Activated T-cell treated with anti-CD3 and anti-CD28 coated beads, Interleukin-2, amount 50 U/mL, for 1 hour (primary cell): ENCODE results near the gene NCOR2.

Source experiments
- DNase-seq: peaks from one replicate; pipeline ENCODE4 v3.0.0-alpha.2; 2020

NCOR2 gene

DNA sequence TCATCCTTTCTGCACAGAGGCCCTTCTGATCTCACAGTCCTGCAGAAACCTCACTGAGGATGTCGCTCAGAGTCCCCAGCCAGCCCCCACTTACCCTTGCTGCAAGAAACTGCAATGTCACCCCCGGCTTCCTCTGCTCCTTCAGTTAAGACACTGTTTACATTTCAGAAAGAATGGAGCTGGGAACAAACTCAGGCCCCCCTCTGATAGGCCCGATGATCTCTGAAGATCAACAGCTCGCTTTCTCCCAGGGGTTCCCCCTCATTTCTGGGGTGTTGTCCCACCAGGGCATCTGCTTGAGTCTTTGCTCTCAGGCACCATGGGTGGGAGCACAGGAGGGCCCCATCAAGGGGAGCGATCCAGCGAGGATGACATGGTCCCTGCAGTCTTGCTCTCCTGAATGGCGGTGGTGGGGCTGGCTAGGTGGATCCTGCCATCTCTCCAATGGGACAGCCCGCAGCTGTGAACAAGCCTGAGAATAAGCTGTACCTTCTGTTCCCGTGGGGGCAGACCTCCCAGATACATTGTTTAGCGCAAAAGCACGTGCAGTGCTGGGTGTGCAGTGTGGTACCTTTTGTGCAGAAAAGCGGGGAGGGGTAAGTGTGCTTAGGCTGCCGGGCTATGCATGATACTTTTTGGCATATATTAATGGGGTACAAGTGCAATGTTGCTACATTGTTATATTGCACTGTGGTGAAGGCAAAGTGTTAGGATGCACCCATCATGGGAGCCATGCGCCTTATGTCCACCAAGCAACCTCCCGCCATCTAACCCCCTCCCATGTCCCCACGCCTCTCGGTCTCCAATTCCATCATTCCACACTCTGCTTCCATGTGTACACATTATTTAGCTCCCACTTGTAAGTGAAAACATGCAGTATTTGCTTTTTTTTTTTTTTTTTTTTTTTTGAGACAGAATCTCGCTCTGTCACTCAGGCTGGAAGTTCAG is 6.7 kb upstream of the NCOR2 start:
- no peak for DNase-seq

DNA sequence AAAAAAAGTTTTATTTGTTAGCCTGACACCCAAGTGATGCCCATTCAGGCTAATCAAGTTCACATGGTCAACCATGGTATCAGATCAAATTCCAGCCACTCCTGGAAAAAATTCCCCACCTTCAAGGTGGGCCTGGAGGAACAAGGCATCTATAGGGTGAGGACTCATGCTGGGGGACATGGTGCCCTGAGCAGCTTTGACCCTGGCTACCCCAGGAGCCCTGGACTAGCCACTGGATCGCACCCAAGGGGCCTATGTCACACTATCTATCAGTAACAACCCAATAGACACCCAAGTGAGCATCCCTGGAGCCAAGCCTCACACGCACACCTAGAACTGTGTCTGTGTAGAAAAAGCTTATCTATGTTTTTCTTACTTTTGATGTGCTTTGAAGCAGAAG is 4.1 kb upstream of the NCOR2 start:
- DNase-seq, result no peak

DNA sequence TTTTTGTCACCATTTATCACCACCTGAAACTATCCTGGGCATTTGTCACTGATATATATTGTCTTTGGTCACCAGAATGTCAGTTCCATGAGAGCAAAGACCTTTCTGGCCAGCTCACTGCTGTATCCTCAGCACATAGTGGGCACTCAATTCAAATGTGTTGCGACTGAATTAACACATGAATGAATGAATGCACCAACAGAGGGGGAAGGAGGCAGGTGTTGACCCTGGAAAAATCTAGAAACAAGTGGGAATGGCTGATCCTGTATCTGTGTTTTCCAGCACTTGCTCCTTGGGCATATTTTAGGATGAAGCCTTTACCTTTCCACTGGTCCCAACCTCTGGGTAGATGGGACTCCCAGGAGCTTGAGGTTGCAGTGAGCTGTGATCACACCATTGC is 3.4 kb upstream of the NCOR2 start:
- DNase-seq, result no peak

DNA sequence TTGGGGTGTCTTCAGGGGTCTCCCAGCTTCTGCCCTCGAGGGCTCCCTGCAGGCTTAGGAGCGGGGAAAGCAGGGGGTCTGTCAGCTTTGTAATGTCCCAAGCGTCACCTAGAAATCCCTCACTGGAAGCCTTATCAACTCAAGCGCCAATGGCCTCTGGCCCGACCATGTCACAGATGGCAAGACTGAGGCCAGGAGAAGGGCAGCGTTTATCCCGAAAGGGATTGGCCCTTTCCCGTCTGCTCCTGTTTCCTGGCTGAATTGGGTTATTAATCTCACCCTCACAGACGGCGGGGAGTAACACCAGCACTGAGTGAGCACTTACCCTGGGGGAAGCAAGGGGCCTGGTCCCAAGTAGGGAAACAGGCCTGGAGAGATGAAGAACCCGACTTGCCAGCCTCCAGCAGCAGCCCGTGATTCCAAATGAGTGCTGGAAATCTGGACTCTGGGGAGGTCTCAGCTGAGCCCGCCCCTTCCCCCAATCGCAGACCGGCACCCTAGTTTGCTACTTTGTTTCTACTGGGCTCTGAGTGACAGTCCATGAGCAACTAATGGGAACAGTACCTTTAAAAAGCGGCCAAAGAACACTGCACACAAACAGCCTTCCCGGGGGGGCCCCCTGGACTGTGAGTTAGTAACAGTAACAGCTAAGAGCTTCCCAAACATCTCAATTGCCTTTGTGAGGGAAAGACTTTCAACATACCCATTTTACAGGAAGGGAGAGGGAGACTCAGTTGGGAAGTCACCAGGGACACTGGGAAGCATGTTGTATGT is 2.1 kb upstream of the NCOR2 start:
- no peak for DNase-seq

DNA sequence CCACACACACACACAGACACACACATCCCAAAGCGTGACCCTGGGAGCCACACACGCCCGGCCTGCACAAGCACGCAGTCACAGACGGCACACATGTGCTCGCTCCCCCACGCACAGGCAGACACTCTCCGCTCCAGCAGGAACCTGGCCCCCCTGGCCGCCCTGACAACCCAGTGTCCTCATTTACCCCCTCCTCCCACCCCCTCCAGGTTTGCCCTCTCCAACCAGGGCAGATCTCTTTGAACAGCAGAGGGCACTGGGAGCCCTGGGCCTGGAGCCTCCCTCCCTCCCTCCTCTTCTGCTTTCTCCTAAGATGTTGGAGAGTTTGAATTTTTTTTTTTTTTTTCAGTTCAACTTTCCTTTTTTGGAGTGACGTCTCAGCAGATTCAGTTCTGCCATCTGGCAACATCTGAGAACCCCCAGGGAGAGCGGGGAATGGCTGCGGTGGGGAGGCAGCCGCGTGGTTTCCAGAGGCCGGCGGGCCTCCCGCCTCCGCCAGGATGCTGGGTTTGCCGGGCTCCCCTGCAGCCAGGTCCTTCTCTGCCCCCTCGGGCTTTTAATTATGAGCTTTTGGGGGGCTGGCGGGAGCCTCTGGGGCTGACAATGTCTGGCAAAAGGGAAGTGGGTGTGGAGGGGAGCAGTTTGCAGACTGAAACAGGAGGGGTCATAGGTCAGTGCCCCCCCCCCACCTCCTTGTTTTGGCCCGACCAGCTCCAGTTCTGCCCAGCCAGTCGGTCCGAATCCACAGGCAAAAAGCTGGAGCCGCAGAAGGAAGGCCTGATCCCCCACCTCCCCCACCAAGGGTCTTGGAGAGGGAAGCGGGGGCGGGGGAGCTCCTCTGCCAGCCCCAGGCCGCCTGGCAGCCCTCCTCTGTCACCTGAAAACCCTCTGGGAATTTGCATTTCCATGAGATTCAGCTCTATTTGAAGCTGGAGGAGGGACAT is 1.3 kb upstream of the NCOR2 start:
- no peak for DNase-seq

DNA sequence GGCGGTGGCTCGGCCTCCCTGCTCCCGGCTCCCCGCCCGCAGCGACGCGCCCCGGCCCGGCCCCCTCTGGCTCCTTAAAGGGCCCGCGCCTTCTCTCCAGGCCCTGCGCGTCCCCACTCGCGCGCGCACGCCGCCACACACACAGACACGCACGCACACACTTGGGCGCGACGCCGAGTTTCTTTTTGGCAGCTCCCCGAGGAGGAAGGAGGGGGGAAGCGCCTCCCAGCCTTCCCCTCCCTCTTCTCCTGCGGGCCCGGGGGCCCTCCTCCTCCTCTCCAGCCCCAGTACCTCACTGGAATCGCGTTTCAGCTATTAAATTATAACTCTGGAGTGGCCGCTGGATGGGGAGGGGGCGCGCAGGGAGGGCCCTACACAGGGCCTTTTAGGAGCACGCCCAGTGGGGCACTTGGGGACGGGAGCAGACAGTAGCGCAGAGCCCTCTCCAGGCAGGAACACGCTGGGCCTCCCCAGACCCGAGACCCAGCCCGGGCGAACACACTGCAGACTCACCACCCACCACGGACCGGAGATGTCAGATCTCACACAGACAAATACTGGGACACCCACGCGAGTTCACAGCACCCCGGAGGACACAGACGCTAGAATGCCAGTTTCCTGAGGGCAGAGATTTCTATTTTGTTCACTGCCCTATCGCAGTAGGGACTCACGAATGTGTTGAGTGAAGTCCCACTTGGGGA is 411 bp upstream of the NCOR2 start:
- peak; percentile 84 for DNase-seq

DNA sequence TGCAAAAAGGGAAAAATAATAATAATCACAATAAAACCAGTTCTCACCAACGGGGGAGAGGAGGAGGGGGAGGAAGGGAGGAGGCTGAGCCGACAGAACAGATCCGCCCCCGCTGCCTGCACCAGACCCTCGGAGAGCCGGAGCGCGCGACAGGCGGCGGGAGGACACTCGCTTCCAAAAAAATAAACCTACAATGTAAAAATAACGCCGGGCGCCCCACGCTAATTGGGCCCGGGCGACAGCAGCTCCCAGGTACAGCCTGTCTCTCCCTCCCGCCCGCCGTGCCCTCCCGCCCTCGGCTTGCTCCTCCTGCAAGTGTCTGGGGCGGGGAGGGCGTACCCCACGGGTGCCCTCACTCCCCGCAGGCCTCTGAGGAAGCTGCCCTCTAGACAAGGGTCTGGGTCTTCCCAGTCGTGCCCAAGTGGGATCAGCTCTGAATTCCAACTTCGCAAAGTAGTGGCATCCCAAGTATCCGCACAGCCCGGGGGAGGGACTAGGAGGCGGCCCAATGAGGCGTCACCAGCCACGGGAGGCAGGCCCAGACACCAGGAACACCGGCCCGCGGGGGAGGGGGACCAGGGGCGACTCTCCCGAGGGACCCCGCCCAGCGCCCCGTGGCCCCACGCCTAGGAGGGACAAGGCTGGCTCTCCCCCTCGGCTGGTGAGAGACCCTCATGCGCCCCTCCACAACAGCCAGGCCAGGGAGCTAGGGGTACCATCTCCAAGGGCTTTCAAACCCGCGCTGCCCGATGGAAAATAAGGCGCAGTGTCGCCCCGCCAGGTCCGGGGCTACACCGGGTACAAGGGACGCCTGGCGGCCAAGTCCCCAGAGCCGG is 1.0 kb downstream of the NCOR2 start:
- DNase-seq, result peak; percentile 79

DNA sequence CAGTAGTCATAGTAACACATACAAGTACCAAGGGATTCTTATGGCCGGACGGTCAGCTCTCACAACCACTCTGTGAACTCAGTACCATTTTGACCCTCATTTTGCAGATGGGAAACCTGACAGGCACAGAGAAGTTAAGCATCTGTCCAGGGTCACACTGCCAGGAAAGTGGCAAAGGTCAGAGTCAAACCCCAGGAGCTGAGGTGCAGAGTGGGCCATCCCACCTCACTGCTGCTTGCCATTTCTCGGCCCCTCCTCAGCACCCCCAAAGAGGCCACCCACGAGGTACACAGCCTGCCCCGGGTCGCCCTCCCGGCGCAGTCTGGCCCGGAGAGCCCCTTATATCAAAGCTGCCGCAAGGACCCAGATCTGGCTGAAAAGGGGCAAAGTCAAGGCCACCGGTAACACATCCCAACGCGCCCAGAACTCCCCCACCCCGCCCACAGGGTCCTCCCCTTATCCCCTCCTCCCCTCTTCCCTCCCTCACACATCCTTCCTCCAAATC is 1.7 kb downstream of the NCOR2 start:
- no peak for DNase-seq

DNA sequence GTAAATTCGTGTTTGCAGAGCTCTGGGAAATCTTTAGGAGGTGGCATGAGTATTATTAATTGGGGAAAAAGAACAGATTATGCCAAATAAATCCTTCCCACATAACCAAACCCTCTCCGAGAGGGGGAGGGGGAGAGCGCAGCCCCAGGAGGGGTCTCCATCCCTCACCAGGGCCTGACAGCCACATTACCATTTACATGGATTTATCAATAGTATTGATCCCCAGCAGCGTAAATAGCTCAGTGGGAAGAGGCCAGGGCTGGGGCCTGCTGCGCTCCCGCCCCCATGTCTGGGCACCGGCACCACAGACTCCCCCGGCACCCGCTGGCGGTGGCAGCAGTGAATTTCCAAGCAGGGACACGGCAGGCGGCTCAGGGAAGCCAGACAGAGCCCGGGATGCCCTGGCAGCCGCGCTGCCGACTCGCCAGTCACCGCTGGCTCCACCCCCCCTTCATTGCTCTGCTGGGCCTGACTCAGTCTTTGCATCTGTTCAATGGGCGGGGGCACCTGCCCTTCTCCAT is 2.4 kb downstream of the NCOR2 start:
- no peak for DNase-seq

DNA sequence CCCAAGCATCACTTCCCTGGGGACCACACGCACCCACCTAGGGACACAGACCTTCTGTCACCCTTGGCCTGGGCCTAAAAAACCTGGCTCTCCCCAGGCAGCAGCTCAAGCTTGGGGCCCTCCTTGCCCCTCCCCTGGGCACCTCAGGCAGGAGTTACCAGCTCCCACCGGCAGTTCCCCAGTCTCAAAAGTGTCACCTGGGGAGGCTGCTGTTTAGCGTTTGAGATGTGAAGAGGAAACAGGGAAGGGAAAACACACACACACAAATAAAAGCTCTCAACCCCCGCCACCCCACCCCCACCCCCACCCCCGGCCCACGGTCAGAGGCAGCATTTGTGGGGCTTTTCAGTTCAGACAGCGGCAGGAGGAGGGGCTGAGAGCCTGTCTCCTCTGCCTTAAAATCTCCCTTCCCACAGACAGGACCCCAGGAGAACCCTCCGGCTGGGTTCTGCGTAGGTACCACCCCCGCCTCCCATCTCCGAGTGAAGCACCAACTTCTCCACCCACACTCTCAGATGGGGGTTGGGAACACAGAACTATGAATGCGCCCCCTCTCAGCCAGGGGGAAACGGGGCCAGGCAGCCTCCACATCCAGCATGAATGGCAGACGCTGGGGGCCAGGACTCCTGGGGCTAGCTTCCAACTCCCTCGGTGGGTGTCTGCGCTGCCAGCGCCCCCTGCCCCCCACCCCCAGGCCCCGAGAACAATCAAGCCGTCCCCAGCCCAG is 3.0 kb downstream of the NCOR2 start:
- no peak for DNase-seq

DNA sequence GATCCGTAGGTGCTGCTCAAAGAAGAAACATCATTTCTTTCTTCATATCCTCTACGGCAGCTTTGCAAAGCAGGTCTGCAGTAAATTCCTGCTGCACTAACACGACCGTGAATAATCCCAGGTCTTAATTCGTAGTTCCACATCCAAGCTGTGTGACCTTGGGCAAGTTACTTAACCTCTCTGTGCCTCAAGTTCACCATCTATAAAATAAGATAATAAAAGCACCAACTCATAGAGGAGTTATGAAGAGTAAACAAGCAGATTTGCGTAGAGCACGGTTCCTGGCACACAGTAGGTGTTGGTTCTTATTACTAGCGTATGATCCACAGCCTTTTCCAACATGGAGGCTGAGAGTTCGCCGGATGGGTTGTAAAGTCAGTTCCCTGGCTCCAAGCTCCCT is 3.6 kb downstream of the NCOR2 start:
- no peak for DNase-seq

DNA sequence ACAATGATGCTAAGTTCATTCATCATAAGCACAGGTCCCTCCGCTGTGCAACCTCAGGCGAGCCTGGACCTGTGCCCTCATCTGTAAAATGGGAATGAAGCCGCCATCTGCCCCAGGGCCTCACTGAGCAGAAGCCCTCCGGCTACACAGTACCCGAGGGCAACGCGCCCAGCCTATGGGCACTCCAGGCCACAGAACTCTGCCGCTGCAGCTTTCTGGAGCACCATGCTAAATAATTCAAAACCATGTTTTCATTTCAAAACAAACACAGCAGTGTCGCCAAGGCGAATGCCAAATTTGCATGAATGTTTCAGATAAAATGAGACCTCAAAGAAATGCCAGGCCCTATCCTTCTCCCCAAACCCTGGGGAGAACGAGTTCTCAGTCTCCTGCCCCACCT is 4.0 kb downstream of the NCOR2 start:
- no peak for DNase-seq

DNA sequence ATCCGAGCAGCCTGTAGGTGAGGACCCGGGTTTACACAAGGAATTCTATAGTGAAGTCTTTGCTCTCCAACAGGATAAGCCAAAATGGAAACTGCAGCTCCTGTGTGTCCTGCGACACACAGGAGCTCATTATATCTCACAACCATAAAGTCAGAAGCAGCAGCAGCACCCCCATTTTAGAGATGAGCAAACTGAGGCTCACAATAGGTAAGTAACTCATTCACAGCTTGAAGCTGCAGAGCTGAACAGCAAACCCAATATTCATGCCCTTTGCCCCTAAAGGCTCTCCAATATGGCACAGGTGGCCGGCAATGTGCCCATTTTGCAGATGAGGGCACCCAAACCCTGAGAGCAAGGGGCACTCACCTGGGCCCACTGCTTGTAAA is 4.6 kb downstream of the NCOR2 start:
- no peak for DNase-seq

DNA sequence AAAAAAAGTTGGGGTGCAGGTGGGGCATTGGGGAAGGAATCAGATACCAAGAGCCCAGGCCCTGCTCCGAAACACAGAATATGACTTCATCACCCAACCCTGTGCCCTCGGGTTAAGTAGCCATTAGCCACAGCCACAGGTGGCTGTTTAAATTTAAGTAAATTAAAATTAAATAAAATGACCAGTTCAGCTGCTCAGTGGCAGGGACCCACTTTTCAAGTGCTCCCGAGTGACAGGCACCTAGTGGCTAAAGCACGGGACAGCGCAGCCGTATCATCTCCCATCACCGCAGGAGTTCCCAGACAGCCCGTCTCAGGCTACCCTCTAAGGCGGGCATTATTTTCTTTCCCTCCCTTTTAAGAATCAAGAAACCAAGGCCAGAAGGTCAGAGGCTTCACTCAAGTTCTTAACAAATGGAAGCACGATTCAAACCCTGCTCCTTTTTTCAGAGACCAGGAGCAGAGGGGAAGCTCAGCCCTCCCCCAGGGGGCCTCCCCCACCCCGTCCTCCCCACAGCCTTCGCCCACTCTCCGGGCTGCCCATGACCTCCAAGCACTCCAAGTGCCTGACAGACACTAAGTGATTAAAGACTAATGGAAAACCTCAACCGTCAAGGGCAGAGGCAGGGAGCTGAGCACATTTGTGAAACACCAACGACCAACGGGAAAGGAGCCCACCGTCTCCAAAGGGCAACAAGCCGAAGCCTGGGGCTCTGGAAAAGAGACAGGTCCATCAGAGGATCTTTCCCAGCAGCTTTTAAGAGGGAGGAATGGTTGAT is 5.2 kb downstream of the NCOR2 start:
- no peak for DNase-seq

DNA sequence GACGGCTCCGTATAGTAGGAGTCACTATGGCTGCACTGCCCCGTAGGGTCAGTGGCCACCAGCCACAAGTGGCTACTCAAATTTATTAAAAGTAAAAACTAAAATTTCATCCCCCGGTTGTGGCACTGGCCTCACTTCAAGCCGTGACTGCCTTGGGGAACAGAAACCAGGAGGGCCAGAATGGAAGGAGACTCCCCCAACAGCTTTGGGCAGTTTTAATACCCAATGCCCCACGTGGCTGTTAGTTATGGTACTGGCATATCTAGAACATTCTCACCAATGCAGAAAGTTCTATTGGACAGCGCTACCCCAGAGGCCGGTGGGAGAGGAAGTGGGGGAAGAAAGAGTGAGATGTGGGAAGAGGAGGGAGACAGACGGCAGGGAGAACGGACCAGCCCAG is 6.2 kb downstream of the NCOR2 start:
- no peak for DNase-seq

DNA sequence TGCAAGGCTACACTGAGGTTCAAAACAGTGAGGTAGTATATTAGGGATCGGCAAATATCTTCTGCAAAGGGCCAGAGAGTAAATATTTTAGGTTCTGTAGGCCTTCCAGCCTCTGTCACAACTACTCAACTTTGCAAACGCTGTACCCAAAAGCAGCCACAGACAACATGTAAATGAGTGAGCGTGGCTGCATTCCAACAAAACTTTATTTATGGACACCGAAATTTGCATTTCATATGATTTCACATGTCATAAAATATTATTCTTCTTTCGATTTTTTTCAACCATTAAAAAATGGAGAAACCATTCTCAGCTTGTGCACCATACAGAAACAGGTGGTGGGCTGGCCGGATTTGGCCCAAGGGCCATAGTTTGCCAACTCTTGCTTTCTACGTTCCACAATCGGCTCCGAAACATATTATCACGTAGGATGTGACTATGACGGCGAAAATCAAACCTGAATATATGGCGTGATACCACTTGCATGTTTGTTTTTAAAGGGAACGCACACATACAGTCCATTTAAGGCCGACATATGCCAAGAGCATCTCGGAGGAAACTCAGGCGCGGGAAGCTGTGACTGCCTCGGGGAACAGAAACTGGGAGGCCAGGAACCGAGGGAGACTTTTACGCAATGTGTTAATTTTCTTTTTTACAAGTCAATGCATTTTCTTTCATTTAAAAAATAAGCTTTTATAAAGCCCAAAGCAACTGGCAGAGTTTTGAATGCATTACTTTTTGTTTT is 7.1 kb downstream of the NCOR2 start:
- no peak for DNase-seq

DNA sequence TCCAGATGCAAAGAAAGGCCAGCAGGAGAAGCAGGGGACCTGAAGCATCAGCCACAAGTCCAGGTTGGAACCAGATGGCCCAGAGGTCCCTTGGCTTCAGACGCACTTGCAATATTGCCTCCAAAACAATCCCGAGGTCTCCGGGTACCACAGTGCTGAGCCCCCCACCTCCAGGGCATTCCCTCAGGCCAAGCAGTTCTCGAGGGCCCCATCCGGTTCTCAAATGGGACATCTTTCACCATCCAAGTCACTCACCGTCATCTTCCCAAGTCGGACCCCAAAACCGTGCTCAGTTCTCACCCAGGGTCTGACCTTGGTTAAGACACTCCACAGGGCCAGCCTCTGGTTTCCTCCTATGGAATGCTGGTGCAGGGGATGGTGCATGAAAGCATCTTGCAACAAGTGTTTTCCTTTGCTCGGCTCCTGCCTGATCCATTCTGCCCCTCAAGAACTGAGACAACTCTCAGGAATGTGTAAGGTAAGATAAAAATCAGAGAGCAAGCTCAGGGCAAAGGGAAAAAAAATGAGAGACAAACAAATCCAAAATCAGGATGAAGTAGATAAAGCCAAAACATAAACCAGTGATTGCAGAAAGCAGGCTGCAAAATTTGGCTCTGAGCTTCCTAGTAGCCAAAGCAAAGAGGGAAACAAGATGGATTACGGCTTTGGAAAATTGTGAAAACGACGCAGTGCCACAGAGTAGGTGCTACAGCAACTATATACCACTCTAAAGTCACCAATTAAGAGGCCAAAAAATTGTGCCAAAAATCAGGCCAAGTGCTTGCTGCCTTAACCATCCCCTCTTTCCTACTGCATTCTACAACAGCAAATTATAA is 8.0 kb downstream of the NCOR2 start:
- DNase-seq, result no peak

DNA sequence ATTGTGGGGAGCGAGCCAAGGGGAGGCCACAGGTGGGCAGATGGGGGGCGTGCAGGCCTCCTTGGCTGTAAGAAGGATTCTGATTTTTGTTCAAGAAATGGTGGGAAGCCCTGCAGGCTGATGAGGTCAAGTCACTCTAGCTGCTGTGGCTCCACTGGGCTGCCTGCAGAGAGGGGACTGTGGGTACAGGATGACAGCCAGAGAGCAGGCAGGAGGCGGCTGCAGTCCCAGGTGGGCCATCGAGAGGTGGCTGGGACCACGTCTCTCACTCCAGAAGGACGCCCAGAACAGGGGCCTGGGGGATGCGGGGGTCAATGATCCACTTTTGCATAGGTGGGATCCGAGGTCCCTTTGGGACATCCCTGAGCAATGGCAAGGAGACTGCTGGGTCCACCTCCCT is 9.1 kb downstream of the NCOR2 start:
- DNase-seq, result no peak
